ENCODE results near the gene ZBED2.
"Not testable (repeated sequence)": the region's sequence is repeated elsewhere in the genome, so short reads cannot be mapped to it uniquely, and the experiment has no call there.

The ZBED2 gene

DNA sequence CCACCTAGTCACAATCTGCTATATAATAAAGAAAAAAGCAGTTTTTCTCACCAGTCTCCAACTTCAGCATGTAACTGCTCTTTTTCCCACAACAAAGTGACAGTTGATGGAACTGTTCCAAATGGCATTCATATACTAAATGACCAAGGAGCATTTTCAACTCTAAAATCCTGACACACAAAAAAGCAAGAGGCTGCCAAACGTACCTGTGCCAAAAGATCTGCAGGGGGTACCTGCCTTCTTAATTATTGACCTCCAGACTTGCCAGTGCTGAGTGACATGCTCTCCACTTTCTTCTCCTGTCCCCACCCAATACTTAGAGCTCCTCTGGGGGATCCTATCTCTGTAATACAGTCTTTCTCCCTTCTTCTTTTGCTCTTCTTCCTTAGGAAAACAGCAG, 18.0 kb downstream of the ZBED2 start:
- DNase-seq (ENCODE audit: low read depth in 1 of 2, low spot score in 1 of 2) = no peak

DNA sequence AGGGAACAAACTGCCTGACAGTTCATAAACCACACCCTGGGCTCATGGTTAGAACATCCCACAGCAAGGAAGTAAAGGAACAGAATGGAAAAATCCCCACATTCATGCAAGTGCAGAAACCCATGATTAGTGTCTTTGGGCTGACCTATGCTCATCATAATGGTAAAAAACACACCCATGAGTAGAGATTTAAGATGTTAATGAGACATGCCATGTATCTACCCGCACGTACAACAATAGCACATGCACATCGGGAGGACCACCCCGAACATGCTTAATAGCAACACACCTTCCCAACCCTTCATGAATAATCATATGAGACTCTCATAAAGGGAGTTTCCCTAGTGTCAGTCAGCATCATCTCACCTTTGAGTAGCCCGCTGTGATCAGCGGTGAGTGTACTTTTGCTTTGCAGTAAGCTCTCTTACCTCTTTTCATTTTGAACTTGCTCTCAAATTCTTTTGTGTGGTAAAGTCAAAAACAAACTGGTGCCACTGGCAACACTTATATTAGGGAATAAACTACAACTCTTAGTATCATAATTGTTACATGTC, 23.2 kb downstream of the ZBED2 start:
- DNase-seq (ENCODE audit: low read depth in 1 of 2, low spot score in 1 of 2) = peak in 1 of 2 donors; percentile 25

DNA sequence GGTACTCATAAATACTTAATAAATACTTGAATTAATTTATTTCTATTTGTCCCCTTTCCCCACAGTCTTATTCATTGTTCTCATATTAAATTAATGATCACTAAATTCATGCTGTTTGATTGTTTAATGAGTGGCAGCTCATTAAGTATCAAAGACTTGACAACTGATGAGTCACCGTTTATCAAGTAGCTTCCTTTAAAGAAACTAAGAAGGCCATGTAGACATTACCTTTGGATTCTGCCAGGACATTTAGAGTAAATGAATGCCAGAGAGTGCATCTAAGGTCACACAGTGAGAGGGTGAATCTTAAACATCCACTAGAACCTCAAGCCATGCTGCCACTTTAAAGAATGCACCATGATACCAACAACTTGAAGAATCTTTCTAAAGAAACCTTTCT, 23.9 kb downstream of the ZBED2 start:
- no peak for DNase-seq (ENCODE audit: low read depth in 1 of 2, low spot score in 1 of 2)

DNA sequence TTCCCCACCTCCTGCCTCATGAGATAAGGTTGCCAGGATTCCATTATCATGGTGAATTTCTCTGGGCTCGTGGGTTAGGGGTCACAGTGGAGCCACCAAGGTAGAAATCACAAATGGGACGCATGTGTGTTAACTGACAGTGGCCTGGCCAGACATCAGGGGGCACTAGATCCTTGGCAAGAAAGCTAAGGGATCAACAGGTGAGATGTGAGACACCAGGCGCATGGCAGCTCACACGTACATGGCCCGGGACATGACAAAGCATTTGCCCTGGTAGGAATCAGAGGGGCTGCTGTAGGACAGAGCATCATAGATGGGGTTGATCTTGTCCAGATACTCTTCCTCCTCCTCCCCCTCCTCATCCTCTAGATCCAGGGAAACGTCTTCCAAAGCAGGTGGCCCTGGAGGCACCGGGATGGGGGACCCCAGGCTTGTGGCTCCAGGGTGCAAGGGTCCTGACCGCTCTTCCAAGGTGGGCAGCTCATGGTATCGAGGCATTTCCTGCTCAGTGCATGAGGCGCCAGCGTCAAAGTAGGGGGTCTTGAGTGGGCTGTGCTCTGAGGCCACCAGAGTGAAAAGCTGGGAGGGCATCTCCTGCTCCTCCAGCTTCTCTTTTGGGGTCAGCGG, 24.6 kb downstream of the ZBED2 start:
- no peak for DNase-seq (ENCODE audit: low read depth in 1 of 2, low spot score in 1 of 2)

DNA sequence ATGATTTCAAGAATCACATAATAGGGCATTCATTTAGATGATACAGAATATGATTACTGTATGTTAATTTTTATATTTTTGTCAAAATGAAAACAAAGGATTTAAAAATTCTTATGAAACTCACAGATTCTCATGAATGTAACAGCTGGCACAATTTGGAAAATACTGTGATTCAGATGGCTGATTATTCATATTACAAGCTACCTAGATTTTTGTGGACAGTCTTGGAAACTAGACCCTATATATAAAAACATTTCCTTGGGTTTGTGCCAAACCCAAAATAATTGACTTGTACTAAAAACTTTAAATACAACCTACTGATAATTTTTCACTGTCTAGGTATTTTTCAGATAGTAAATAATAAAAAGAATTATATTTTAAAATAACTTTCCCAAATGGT, 26.2 kb downstream of the ZBED2 start:
- no peak for DNase-seq (ENCODE audit: low read depth in 1 of 2, low spot score in 1 of 2)

DNA sequence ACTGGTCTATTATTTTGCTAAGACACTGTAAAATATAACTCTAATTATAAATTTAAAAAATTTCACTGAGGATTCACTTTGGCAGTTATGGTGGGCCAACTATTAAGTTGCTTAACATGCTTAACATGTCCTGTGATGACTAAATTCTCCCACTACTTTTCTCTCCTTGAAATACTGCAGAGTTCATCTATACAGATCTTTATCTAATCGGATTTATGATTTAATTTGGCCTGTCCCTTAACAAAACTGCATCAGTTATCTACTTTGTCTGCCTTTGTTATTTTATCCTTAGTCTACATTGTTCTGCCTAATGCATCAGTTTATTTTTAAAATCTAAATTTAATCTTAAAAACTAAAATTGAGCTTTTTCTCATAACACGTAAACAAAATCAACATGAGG, 26.8 kb downstream of the ZBED2 start:
- DNase-seq (ENCODE audit: low read depth in 1 of 2, low spot score in 1 of 2) = no peak

DNA sequence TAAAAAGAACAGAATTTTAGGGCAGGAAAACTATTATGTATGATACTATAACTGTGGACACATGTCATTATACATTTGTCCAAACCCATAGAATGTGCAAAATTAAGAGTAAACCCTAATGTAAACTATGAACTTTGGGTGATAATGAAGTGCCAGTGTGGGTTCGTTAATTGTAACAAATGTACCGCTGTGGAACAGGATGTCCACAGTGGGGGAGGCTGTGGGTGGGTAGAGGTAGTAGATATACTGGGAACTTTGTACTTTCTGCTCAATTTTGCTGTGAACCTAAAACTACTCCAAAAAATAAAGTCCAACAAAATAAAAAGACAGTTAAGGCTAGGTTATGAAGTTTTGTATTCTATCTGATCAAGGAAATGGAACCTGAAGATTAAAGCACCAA, 28.3 kb downstream of the ZBED2 start:
- DNase-seq (ENCODE audit: low read depth in 1 of 2, low spot score in 1 of 2) = no peak

DNA sequence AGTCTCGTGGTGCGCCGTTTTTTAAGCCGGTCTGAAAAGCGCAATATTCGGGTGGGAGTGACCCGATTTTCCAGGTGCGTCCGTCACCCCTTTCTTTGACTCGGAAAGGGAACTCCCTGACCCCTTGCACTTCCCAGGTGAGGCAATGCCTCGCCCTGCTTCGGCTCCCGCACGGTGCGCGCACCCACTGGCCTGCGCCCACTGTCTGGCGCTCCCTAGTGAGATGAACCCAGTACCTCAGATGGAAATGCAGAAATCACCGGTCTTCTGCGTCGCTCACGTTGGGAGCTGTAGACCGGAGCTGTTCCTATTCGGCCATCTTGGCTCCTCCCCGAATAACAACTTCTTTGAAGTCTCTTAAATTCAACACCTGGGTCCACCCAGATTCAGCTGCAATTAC, 33.2 kb downstream of the ZBED2 start:
- not testable (repeated sequence) for DNase-seq (ENCODE audit: low read depth in 1 of 2, low spot score in 1 of 2)

DNA sequence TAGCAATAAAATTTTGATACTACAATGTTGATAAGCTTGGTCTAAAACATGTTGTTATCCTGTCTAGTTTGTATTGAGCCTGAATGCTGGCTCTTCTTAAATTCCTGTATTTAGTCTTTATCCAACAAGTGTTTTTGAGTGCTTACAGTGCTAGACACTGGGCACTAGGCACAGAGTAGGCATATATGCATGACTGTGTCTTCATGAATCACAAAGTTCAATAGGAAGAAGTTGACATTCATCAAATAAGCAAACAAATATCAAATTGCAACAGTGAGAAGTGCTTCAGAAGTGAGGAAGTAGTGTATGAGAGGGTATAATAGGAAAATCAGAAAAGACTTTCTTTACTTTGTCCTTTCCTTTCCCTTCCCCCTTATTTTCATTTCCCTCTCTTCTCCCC, 46.4 kb downstream of the ZBED2 start:
- DNase-seq (ENCODE audit: low read depth in 1 of 2, low spot score in 1 of 2) = no peak

DNA sequence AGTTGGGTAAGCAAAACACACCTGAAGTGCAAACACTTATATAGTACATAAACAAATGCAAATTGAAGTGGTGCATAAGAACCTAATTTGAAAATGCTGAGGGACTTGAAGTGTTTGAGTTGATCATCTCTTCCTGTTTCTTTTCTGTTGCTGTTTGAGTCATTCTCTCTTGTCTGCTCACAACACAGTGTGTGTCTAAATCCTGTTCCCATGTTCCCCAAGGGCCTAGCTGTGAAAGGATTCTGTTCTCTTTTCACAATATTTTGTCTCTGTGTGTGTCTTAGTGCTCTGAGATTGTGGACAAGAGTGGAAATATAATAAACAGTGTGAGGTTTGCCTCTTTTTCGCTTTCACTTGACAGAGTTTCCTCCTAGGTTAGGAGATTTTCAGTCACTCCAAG, 47.1 kb downstream of the ZBED2 start:
- no peak for DNase-seq (ENCODE audit: low read depth in 1 of 2, low spot score in 1 of 2)

DNA sequence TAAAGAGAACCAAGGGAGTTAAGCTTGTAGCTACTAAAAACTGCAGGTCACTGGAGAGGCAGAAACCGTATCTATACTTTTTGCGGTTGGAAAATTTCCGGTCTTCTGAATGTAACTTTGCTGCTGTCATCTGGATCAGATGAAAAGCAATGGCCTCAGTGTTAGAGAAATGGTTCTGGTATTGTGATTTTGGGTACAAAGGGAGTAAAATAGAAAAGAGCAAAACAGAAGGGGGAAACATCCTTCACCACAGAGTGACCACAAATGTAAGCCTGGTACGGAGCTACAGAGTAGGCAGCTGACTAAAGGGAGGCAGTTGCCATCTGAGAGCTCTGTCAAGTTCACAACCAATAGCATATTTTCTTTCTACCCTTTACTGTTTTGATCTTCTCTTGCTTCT, 47.5 kb downstream of the ZBED2 start:
- DNase-seq (ENCODE audit: low read depth in 1 of 2, low spot score in 1 of 2) = no peak

DNA sequence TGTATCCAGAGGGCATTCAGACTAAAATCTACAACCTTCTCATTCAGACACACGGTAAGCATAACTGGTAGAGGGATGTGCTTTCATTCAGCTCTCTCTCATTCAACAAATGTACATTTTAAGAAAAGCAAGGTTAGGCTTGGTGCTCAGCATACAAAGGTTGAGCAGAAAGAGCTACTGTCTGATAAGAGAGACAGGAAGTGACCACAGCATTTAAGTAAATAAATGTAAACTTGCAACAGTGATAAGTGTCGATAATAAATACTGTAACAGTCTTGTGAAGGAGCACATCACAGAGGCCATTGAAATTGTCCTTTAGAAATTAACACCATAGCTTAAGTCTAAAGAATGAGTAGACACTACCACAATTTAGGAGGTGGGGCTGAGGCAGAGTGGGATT, 49.8 kb downstream of the ZBED2 start:
- no peak for DNase-seq (ENCODE audit: low read depth in 1 of 2, low spot score in 1 of 2)

Data from stimulated activated CD4-positive, alpha-beta T cell treated with anti-CD3 and anti-CD28 coated beads, Interleukin-15, amount 100 ng/mL, for 1 hour (primary cell).